A549 (cell line): Measurements from ENCODE around the gene TOM1L2. TPM values are rescaled to one million over a fixed set of nuclear protein-coding genes. Genes with fewer than 3 reads are reported as not detected.

Experiments
- ATAC-seq, 2 experiments: fragments of 200-7000 bp in 1 of 2; fragments of >200 bp in 1 of 2; cut with Nextera tagmentation in 1 of 2; cut with Tn5 transposase in 1 of 2; 3 replicates each; pipeline versions ENCODE4 v1.8.0 to v1.9.1; 2018 to 2020; ENCODE audit warnings: mild to moderate bottlenecking in 1 of 2, moderate library complexity in 1 of 2
- CTCF ChIA-PET: fragments of 300-600 bp; sonication (Branson Sonifier 250); formaldehyde crosslinking; extraction: SDS; loops from one replicate; lab custom pipeline; 2021; ENCODE audit warnings: antibody characterized with exemption, inconsistent platforms; lab: Yijun Ruan, JAX
- POLR2A ChIA-PET: fragments of 350-600 bp; formaldehyde crosslinking; extraction: SDS; loops from one replicate; lab custom pipeline; 2021; ENCODE audit warnings: antibody characterized with exemption, inconsistent platforms; lab: Yijun Ruan, JAX
- DNase-seq, 2 experiments: peaks; one replicate each; pipeline versions ENCODE4 v3.0.0 to v3.0.0-alpha.2; 2011 to 2016; ENCODE audit warnings: low read depth in 1 of 2, low spot score in 1 of 2
- FAIRE-seq: peaks from 2 replicates; lab custom pipeline; 2011; peaks lifted over from hg19 to GRCh38; lab: Jason Lieb, UNC
- H3K27ac ChIP-seq, 2 experiments: fragments of >200 bp; sonication (Bioruptor Twin); formaldehyde crosslinking; 3 replicates each; pipeline ENCODE4 v1.5.1; 2016 to 2017
- H3K4me1 ChIP-seq: fragments of >200 bp; sonication (Bioruptor Twin); formaldehyde crosslinking; 3 replicates; pipeline ENCODE4 v1.6.1; 2016
- H3K4me2 ChIP-seq: fragments of >200 bp; sonication (Bioruptor Twin); formaldehyde crosslinking; 3 replicates; pipeline ENCODE4 v1.6.1; 2016
- H3K4me3 ChIP-seq: fragments of >200 bp; sonication (Bioruptor Twin); formaldehyde crosslinking; 3 replicates; pipeline ENCODE4 v1.5.1; 2016
- H3K9me3 ChIP-seq: fragments of >200 bp; sonication (Bioruptor Twin); formaldehyde crosslinking; 3 replicates; pipeline ENCODE4 v1.6.1; 2016
- ATOH8 ChIP-seq: fragments of 250-450 bp; sonication (Bioruptor Pico); IDR thresholded peaks from 2 replicates; pipeline ENCODE4 v1.5.0; 2020; ENCODE audit warnings: low read depth, mild to moderate bottlenecking, moderate library complexity
- BHLHE40 ChIP-seq: IDR thresholded peaks from 2 replicates; pipeline ENCODE4 v1.6.1; 2012; ENCODE audit warnings: low read depth, low read length, inconsistent platforms
- CTCF ChIP-seq: fragments of >200 bp; sonication (Bioruptor Twin); formaldehyde crosslinking; IDR thresholded peaks from 3 replicates; pipeline ENCODE4 v1.5.1; 2016
- EHF ChIP-seq: fragments of 250-450 bp; sonication (Bioruptor Pico); IDR thresholded peaks from 2 replicates; pipeline ENCODE4 v1.5.0; 2020; ENCODE audit warnings: mild to moderate bottlenecking
- ELK1 ChIP-seq: fragments of 150-350 bp; IDR thresholded peaks from 2 replicates; pipeline ENCODE4 v1.6.1; 2014; ENCODE audit warnings: low read depth, mild to moderate bottlenecking, low read length
- EP300 ChIP-seq, 2 experiments: fragments of >200 bp; sonication (Bioruptor Twin); formaldehyde crosslinking; IDR thresholded peaks; 2 replicates in 1 of 2; 3 replicates in 1 of 2; pipeline ENCODE4 v1.6.1; 2016 to 2017
- FOSB ChIP-seq: fragments of 250-450 bp; sonication (Bioruptor Pico); IDR thresholded peaks from 2 replicates; pipeline ENCODE4 v1.5.0; 2020; ENCODE audit warnings: mild to moderate bottlenecking, moderate library complexity
- GATA3 ChIP-seq: IDR thresholded peaks from 2 replicates; pipeline ENCODE4 v1.6.1; 2012; ENCODE audit warnings: borderline replicate concordance
- KDM1A ChIP-seq: fragments of 200-600 bp; sonication (generic); IDR thresholded peaks from 2 replicates; pipeline ENCODE4 v1.6.1; 2016; ENCODE audit warnings: low read depth, mild to moderate bottlenecking
- MAZ ChIP-seq: fragments of 150-350 bp; IDR thresholded peaks from 2 replicates; pipeline ENCODE4 v1.6.1; 2014; ENCODE audit warnings: antibody characterized with exemption, low read depth, low read length, borderline replicate concordance
- NPAS2 ChIP-seq: fragments of 250-450 bp; sonication (Bioruptor Pico); IDR thresholded peaks from 2 replicates; pipeline ENCODE4 v1.8.0; 2022; ENCODE audit warnings: mild to moderate bottlenecking, moderate library complexity, borderline replicate concordance
- RAD21 ChIP-seq, 2 experiments: fragments of >200 bp in 1 of 2; sonication (Bioruptor Twin) in 1 of 2; formaldehyde crosslinking in 1 of 2; IDR thresholded peaks in 1 of 2; conservative IDR thresholded peaks in 1 of 2; 2 replicates in 1 of 2; 3 replicates in 1 of 2; pipeline ENCODE4 v1.6.1; 2012 to 2018; ENCODE audit warnings: inconsistent platforms in 1 of 2
- RCOR1 ChIP-seq: fragments of 150-350 bp; IDR thresholded peaks from 2 replicates; pipeline ENCODE4 v1.6.1; 2014; ENCODE audit warnings: antibody characterized with exemption, low read length, low read depth
- RNF2 ChIP-seq: fragments of 200-600 bp; sonication (generic); IDR thresholded peaks from 2 replicates; pipeline ENCODE4 v1.6.1; 2016; ENCODE audit warnings: low read depth, mild to moderate bottlenecking, antibody characterized with exemption, moderate library complexity, borderline replicate concordance
- SMC3 ChIP-seq: fragments of >200 bp; sonication (Bioruptor Twin); formaldehyde crosslinking; IDR thresholded peaks from 3 replicates; pipeline ENCODE4 v1.6.1; 2018; ENCODE audit warnings: inconsistent platforms
- WGBS: methylation state at CpG from one replicate; pipeline ENCODE4 v1.1.6; 2017; ENCODE audit errors: missing lambda C conversion rate; 5-methylcytosine and 5-hydroxymethylcytosine counted together
- polyA plus RNA-seq, 4 experiments: library from polyadenylated mRNA; depleted of rRNA in 3 of 4; stranded (reverse); fragments of >200 nt; fragmentation: RNase III in 1 of 4; extraction: RNeasy Plus Mini Kit Qiagen cat#74134 plus additional on column Dnase treatment in 1 of 4; gene quantifications; 2 replicates in 3 of 4; 3 replicates in 1 of 4; pipeline ENCODE4 v1.2.3, GENCODE V29; 2011 to 2017

The TOM1L2 gene
- polyA plus RNA-seq, 2 of the 4 experiments (the other 2 are of a cell fraction), result 19.2 to 24.7 TPM

GRCh38 chr17:17870247-17870646 lies 102.0 kb downstream of the TOM1L2 start:
- POLR2A ChIA-PET, result no interaction called here
- FAIRE-seq (no peak), DNase-seq (no peak), ATAC-seq (peak; percentile 7 to 58; a peak in 3 of 6 replicates)
- CTCF ChIA-PET, result interaction anchor here (1.0 to 35.9 kb wide), 12 partner anchors 10 to 189 kb away, joined by 3 to 859 read pairs (median 6); partner anchors contain the start of gene RAI1
- H3K4me3 ChIP-seq, result no peak overlapping the region
- TF ChIP-seq NPAS2 (CRISPR knock-in tag), result no peak
- no peak for TF ChIP-seq BHLHE40
- TF ChIP-seq CTCF, result peak; percentile 21; the same call in 1 of the 3 replicates
- 0 out of 3 replicates have a peak, but pooled peaks have one; percentile 21 for TF ChIP-seq SMC3
- peak in 1 of 2 experiments; percentile 46; a peak in 2 of 5 replicates for TF ChIP-seq RAD21 (conservative IDR thresholded peaks at IDR 0.05 in 1 of 2, IDR thresholded peaks at IDR 0.05 in 1 of 2)
- 73% methylated on average over 6 of the region's 6 CpGs for WGBS
- H3K27ac ChIP-seq, result no peak overlapping the region
- peaks cover 5% of the 10 kb centered on the region; the same call in 1 of the 3 replicates for H3K4me1 ChIP-seq
- H3K9me3 ChIP-seq, result no peaks in the 10 kb centered on the region
- no peak overlapping the region for H3K4me2 ChIP-seq

- Histone ChIP-seq H3K27ac (no peak overlapping the region), H3K4me3 (no peak overlapping the region), H3K4me2 (no peak overlapping the region), H3K9me3 (no peaks in the 10 kb centered on the region), H3K4me1 (peaks cover 5% of the 10 kb centered on the region; the same call in 1 of the 3 replicates)
- no peak for ATAC-seq
- TF ChIP-seq ATOH8 (CRISPR knock-in tag) (no peak), ELK1 (no peak), GATA3 (no peak), RCOR1 (no peak), RNF2 (no peak), KDM1A (no peak)
- 92% methylated on average over 18 of the region's 18 CpGs for WGBS
- no peak for DNase-seq
- CTCF ChIA-PET, result interaction anchor here (1.3 to 35.9 kb wide), 4 partner anchors 8 to 50 kb away, joined by 4 to 859 read pairs (median 27); no protein-coding TSS in a partner anchor
- POLR2A ChIA-PET, result no interaction called here
- FAIRE-seq, result no peak
Measured at GRCh38 chr17:17868641-17869522, 103.3 kb downstream of the TOM1L2 start.

- DNase-seq, result no peak
- Histone ChIP-seq H3K4me2 (no peak overlapping the region), H3K27ac (no peak overlapping the region), H3K9me3 (no peaks in the 10 kb centered on the region), H3K4me1 (no peaks in the 10 kb centered on the region), H3K4me3 (no peak overlapping the region)
- peak in 1 of 2 experiments; percentile 18; a peak in 1 of 6 replicates for ATAC-seq
- FAIRE-seq, result no peak
- POLR2A ChIA-PET, result no interaction called here
- no peak for TF ChIP-seq EHF (CRISPR knock-in tag)
- TF ChIP-seq SMC3, result no peak
- TF ChIP-seq MAZ, result no peak
- TF ChIP-seq NPAS2 (CRISPR knock-in tag), result no peak
- TF ChIP-seq FOSB (CRISPR knock-in tag), result no peak
- no peak for TF ChIP-seq EP300 (IDR thresholded peaks at IDR 0.05)
- no peak for TF ChIP-seq KDM1A
- WGBS, result 84% methylated on average over 4 of the region's 4 CpGs
- CTCF ChIA-PET, result interaction anchor here (0.5 to 35.9 kb wide), 10 partner anchors 24 to 918 kb away, joined by 3 to 859 read pairs (median 4); no protein-coding TSS in a partner anchor
Measured at GRCh38 chr17:17866897-17867296, 105.3 kb downstream of the TOM1L2 start.
